K562 (cell line): Measurements from ENCODE around the gene RBM15. TPM values are rescaled to one million over a fixed set of nuclear protein-coding genes. Genes with fewer than 3 reads are reported as not detected.

Experiments
- ATAC-seq: fragments of 200-7000 bp; cut with Tn5 transposase; 3 replicates; pipeline ENCODE4 v1.9.1; 2020; ENCODE audit warnings: moderate library complexity
- Bru-seq: library from RNA; stranded (reverse); fragments of 400-500 nt; gene quantifications from one replicate; lab custom pipeline; 2021; lab: Mats Ljungman, UMichigan
- BruChase-seq, 2 experiments: library from RNA; stranded (reverse); fragments of 400-500 nt; gene quantifications; one replicate each; lab custom pipeline; 2021; lab: Mats Ljungman, UMichigan
- BruUV-seq: library from RNA; stranded (reverse); fragments of 400-500 nt; replicated peaks from 2 replicates; lab custom pipeline; 2021; lab: Mats Ljungman, UMichigan
- CTCF ChIA-PET: fragments of 300-600 bp; formaldehyde crosslinking; extraction: SDS; loops from one replicate; lab custom pipeline; 2021; ENCODE audit warnings: low intra/inter-chr PET ratio; lab: Yijun Ruan, JAX
- POLR2A ChIA-PET: fragments of 300-600, 350-650 bp; sonication (Branson Sonifier 250); formaldehyde crosslinking; extraction: SDS; loops from one replicate; lab custom pipeline; 2021; ENCODE audit warnings: antibody characterized with exemption, inconsistent platforms; lab: Yijun Ruan, JAX
- DNase-seq, 4 experiments: peaks; one replicate each; pipeline versions ENCODE4 v3.0.0 to v3.0.0-alpha.2; 2011 to 2018; ENCODE audit warnings: low spot score in 3 of 4, mixed read lengths in 3 of 4; ENCODE audit errors: extremely low read depth in 1 of 4
- FAIRE-seq: peaks from 2 replicates; lab custom pipeline; 2011; peaks lifted over from hg19 to GRCh38; lab: Jason Lieb, UNC
- H2AFZ ChIP-seq: 2 replicates; pipeline ENCODE4 v1.6.0; 2011; ENCODE audit warnings: low read depth, low read length, control low read depth, inconsistent platforms
- H3K27ac ChIP-seq: fragments of 200-600 bp; 3 replicates; pipeline ENCODE4 v1.8.0; 2011; ENCODE audit warnings: low read depth, mild to moderate bottlenecking, control low read depth, inconsistent platforms, low read length, moderate library complexity, mixed read lengths; ENCODE audit errors: extremely low read depth
- H3K27me3 ChIP-seq, 2 experiments: fragments of 300-600 bp in 1 of 2; 2 replicates in 1 of 2; 3 replicates in 1 of 2; pipeline versions ENCODE4 v1.6.0 to v1.8.0; 2011; ENCODE audit warnings: inconsistent platforms in 2 of 2, low read length in 2 of 2, mild to moderate bottlenecking in 1 of 2, mixed read lengths in 1 of 2, moderate library complexity in 1 of 2; ENCODE audit not compliant: control insufficient read depth in 2 of 2, insufficient read depth in 2 of 2
- H3K36me3 ChIP-seq: fragments of 300-600 bp; 3 replicates; pipeline ENCODE4 v1.8.0; 2011; ENCODE audit warnings: mild to moderate bottlenecking, low read length, inconsistent platforms; ENCODE audit not compliant: control insufficient read depth, insufficient read depth
- H3K4me1 ChIP-seq, 2 experiments: fragments of 200-600 bp in 1 of 2; replicated peaks in 1 of 2; 2 replicates in 1 of 2; 3 replicates in 1 of 2; pipeline versions ENCODE4 v1.5.1 to v1.8.0; 2011; ENCODE audit warnings: inconsistent platforms in 2 of 2, low read length in 2 of 2, mild to moderate bottlenecking in 1 of 2, mixed read lengths in 1 of 2, moderate library complexity in 1 of 2; ENCODE audit not compliant: control insufficient read depth in 2 of 2, insufficient read depth in 2 of 2
- H3K4me2 ChIP-seq: 2 replicates; pipeline ENCODE4 v1.6.1; 2011; ENCODE audit warnings: low read length, control low read depth, inconsistent platforms, mixed read lengths; ENCODE audit not compliant: insufficient read depth
- H3K4me3 ChIP-seq: fragments of 200-600 bp; sonication (generic), shearing (Covaris generic); 2 replicates; pipeline ENCODE4 v1.5.1; 2016; ENCODE audit warnings: control low read depth, inconsistent platforms
- H3K79me2 ChIP-seq: fragments of 200-600 bp; 3 replicates; pipeline ENCODE4 v1.8.0; 2011; ENCODE audit warnings: low read length, inconsistent platforms; ENCODE audit not compliant: control insufficient read depth, insufficient read depth
- H3K9ac ChIP-seq, 2 experiments: 2 replicates each; pipeline versions ENCODE4 v1.6.0 to v1.6.1; 2011; ENCODE audit warnings: low read depth in 2 of 2, low read length in 2 of 2, control low read depth in 1 of 2, inconsistent platforms in 1 of 2, mild to moderate bottlenecking in 1 of 2, mixed read lengths in 1 of 2; ENCODE audit not compliant: insufficient read depth in 1 of 2
- H3K9me1 ChIP-seq: one replicate; pipeline ENCODE4 v1.6.0; 2011; ENCODE audit warnings: inconsistent platforms, mild to moderate bottlenecking, low read length, moderate library complexity; ENCODE audit not compliant: control insufficient read depth, insufficient read depth
- H3K9me3 ChIP-seq: replicated peaks from 2 replicates; pipeline ENCODE4 v1.5.1; 2011; ENCODE audit warnings: low read depth, low read length, inconsistent platforms; ENCODE audit not compliant: control insufficient read depth, insufficient read depth
- H4K20me1 ChIP-seq: replicated peaks from 2 replicates; pipeline ENCODE4 v1.6.1; 2011; ENCODE audit warnings: low read length, inconsistent platforms, mixed read lengths; ENCODE audit not compliant: control insufficient read depth, insufficient read depth
- LEF1 ChIP-seq: fragments of 450-650 bp; IDR thresholded peaks from 2 replicates; pipeline ENCODE4 v1.6.1; 2016; ENCODE audit warnings: mild to moderate bottlenecking
- WGBS: fragments of 100-300 bp; shearing (Covaris generic); methylation state at CpG from one replicate; pipeline ENCODE4 v1.1.6; 2016; ENCODE audit warnings: low coverage, mixed read lengths; ENCODE audit not compliant: insufficient coverage; ENCODE audit errors: missing lambda C conversion rate; 5-methylcytosine and 5-hydroxymethylcytosine counted together
- in situ Hi-C: fragments of 300-500 bp; cut with MboI; formaldehyde crosslinking; loops from 4 replicates; pipeline ENCODE4 v1.15.0; 2018; ENCODE audit warnings: inconsistent platforms, mixed read lengths
- intact Hi-C: fragments of 100-400 bp; cut with micrococcal nuclease; formaldehyde crosslinking; loops from 2 replicates; pipeline ENCODE4 v1.14.2; 2022
- long read RNA-seq, 3 experiments: library from polyadenylated mRNA in 2 of 3; library from RNA in 1 of 3; unstranded in 2 of 3; stranded (forward) in 1 of 3; transcript quantifications; one replicate each; pipeline ENCODE4 v2.0.0, GENCODE V29; 2019 to 2022
- polyA minus RNA-seq, 3 experiments: library from RNA; depleted of rRNA, polyadenylated mRNA; stranded (reverse); fragments of >200 nt; gene quantifications; 2 replicates each; pipeline ENCODE4 v1.2.3, GENCODE V29; 2011
- polyA plus RNA-seq, 8 experiments: library from polyadenylated mRNA; depleted of rRNA in 4 of 8; stranded (reverse) in 5 of 8; unstranded in 3 of 8; fragments of >200 nt; fragmentation: Nextera tagmentation in 2 of 8; fragmentation: Illumina TruSeq in 1 of 8; extraction: Ambion mirVana in 2 of 8; extraction: Trizol in 1 of 8; gene quantifications; 2 replicates each; pipeline versions ENCODE4 v1.2.1 to v1.2.3, GENCODE V29; 2011 to 2014; ENCODE audit warnings: inconsistent platforms in 1 of 8, missing spikeins in 1 of 8
- total RNA-seq, 7 experiments: library from RNA; depleted of rRNA in 6 of 7; stranded (reverse); fragments of >200 nt in 6 of 7; fragmentation: Illumina TruSeq in 2 of 7; extraction: Trizol in 2 of 7; gene quantifications; 2 replicates each; pipeline versions ENCODE4 v1.2.1 to v1.2.3, GENCODE V29; 2011 to 2021; ENCODE audit warnings: low replicate concordance in 1 of 7
- TF ChIP-seq, protein P1 (sequence below), 2 experiments: fragments of 450-650 bp in 1 of 2; sonication (generic) in 1 of 2; formaldehyde crosslinking in 1 of 2; IDR thresholded peaks; 2 replicates each; pipeline versions ENCODE4 v1.7.1 to v1.9.0; 2016 to 2022; ENCODE audit warnings: inconsistent platforms in 1 of 2, mild to moderate bottlenecking in 1 of 2, missing genetic modification reagents in 1 of 2

The RBM15 gene, protein sequence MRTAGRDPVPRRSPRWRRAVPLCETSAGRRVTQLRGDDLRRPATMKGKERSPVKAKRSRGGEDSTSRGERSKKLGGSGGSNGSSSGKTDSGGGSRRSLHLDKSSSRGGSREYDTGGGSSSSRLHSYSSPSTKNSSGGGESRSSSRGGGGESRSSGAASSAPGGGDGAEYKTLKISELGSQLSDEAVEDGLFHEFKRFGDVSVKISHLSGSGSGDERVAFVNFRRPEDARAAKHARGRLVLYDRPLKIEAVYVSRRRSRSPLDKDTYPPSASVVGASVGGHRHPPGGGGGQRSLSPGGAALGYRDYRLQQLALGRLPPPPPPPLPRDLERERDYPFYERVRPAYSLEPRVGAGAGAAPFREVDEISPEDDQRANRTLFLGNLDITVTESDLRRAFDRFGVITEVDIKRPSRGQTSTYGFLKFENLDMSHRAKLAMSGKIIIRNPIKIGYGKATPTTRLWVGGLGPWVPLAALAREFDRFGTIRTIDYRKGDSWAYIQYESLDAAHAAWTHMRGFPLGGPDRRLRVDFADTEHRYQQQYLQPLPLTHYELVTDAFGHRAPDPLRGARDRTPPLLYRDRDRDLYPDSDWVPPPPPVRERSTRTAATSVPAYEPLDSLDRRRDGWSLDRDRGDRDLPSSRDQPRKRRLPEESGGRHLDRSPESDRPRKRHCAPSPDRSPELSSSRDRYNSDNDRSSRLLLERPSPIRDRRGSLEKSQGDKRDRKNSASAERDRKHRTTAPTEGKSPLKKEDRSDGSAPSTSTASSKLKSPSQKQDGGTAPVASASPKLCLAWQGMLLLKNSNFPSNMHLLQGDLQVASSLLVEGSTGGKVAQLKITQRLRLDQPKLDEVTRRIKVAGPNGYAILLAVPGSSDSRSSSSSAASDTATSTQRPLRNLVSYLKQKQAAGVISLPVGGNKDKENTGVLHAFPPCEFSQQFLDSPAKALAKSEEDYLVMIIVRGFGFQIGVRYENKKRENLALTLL
- 242 and 282 TPM in 2 replicates for total RNA-seq (2011; cell fraction: chromatin; rRNA removed; ENCODE audit: low replicate concordance)
- total RNA-seq (2011; cell fraction: nucleolus; rRNA removed): 217 and 228 TPM in 2 replicates
- total RNA-seq (2011; cell fraction: nucleoplasm; rRNA removed): 127 and 197 TPM in 2 replicates
- total RNA-seq (2014; rRNA removed) (63.4 and 67.7 TPM in 2 replicates), total RNA-seq (2014; rRNA removed; fragmentation: Illumina TruSeq; extraction: Trizol) (43.4 and 45.3 TPM in 2 replicates), total RNA-seq (2015; rRNA removed; fragmentation: Illumina TruSeq; extraction: Trizol) (57.6 and 58.3 TPM in 2 replicates), total RNA-seq (2021) (53.4 and 56.1 TPM in 2 replicates), polyA plus RNA-seq (2011; rRNA removed) (28.2 and 32.1 TPM in 2 replicates), polyA plus RNA-seq (2014; fragmentation: Illumina TruSeq; extraction: Trizol) (16.9 and 17.1 TPM in 2 replicates), polyA plus RNA-seq (2014; fragmentation: Nextera tagmentation; extraction: Ambion mirVana) (1 to 10 TPM; 2.4 to 4.7 TPM), polyA plus RNA-seq (2014; rRNA removed) (25.2 and 29.1 TPM in 2 replicates), polyA minus RNA-seq (2011; rRNA and poly(A)+ RNA removed) (164 and 169 TPM in 2 replicates), Bru-seq, nascent RNA (percentile 98 among the genes with signal in this experiment), BruChase-seq, experiment 1, labeled RNA remaining after a 2-hour chase (percentile 100 among the genes with signal in this experiment), BruChase-seq, experiment 2, labeled RNA remaining after a 6-hour chase (percentile 100 among the genes with signal in this experiment)
- polyA plus RNA-seq (2011; cell fraction: cytosol; rRNA removed): 25.2 and 25.5 TPM in 2 replicates
- 67.3 and 94.0 TPM in 2 replicates for polyA plus RNA-seq (2011; cell fraction: nucleus; rRNA removed)
- polyA plus RNA-seq (2012): 11.9 and 12.9 TPM in 2 replicates
- 57.9 and 59.4 TPM in 2 replicates for polyA minus RNA-seq (2011; cell fraction: cytosol; rRNA and poly(A)+ RNA removed)
- 287 and 388 TPM in 2 replicates for polyA minus RNA-seq (2011; cell fraction: nucleus; rRNA and poly(A)+ RNA removed)
- long read RNA-seq, experiment 1, full-length matches to known transcripts: 96 of 115 reads
- long read RNA-seq, experiment 1, partial matches to known transcripts: 1 of 115 reads
- long read RNA-seq, experiment 1, other reads (novel, unspliced or antisense): 18 of 115 reads
- long read RNA-seq, experiment 2, full-length matches to known transcripts: 5 of 18 reads
- long read RNA-seq, experiment 2, partial matches to known transcripts: 0 of 18 reads
- long read RNA-seq, experiment 2, other reads (novel, unspliced or antisense): 13 of 18 reads
- long read RNA-seq, experiment 3, partial matches to known transcripts: 0 of 1 reads
- long read RNA-seq, experiment 3, other reads (novel, unspliced or antisense): 0 of 1 reads

DNA sequence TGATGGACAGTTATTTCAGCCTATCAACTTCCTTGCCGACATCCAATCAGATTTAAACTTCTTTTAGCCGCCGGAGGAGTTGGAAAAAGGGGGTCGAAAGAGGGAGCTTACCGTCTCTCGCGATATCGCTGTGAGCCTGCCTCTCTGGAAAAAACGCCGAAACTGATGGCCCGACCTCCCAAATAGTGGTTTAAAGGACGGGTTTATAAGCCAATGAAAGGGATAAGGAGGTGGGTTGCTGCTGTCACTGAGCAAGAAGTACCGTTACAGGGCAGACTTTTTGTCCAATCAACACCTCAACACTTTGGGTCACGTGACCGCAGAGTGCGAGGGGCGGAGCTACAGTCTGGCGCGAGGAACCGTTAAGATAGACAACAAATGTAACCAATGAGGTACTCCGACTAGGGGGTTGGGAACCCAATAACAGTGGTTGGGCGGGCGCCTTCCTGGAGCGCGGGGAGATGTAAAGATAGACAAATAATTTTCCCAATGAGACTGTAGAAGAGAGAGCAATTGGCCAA, at the start of gene RBM15:
Gene RBM15, plus strand, starts transcription at position 492 of the 521 bp plus-strand sequence. Its CDS starts 29 bp downstream, at position 521.
- Histone ChIP-seq H2AFZ (peak within 1 kb of the TSS; percentile 94), H4K20me1 (peaks cover 45% of the 10 kb centered on the region), H3K9me1 (peaks cover 4% of the 10 kb centered on the region), H3K9me3 (no peaks in the 10 kb centered on the region), H3K27me3 (no peaks in the 10 kb centered on the region), H3K79me2 (peaks cover 67% of the 10 kb centered on the region), H3K4me3 (peak within 1 kb of the TSS; percentile 82), H3K27ac (peak within 1 kb of the TSS; percentile 94), H3K4me1 (peaks cover 38 to 45% of the 10 kb centered on the region in 2 experiments), H3K36me3 (peaks cover 40% of the 10 kb centered on the region), H3K9ac (peak within 1 kb of the TSS; percentile 99 to 100), H3K4me2 (peak within 1 kb of the TSS; percentile 87)
- WGBS: under 1% methylated on average over 25 of the region's 25 CpGs
- intact Hi-C loops: loop anchor here (1.0 to 10.0 kb wide), 4 partner anchors 68 to 626 kb away; partner anchors contain the start of genes LAMTOR5, LRIF1 and STRIP1
- peak; percentile 100 for FAIRE-seq
- peak; percentile 93 to 100 (median 98) for DNase-seq
- no TSS peak for BruUV-seq
- in situ Hi-C loops: no loop called here
- peak; percentile 84 for ATAC-seq
- ChIA-PET CTCF (interaction anchor here (0.6 kb wide), 1 partner anchor 60 kb away, joined by 6 read pairs; no protein-coding TSS in a partner anchor), POLR2A (interaction anchor here (0.5 to 4.0 kb wide), 46 partner anchors 11 to 949 kb away, joined by 3 to 74 read pairs (median 4); partner anchors contain the start of gene STRIP1)
- TF ChIP-seq, protein P1, sequence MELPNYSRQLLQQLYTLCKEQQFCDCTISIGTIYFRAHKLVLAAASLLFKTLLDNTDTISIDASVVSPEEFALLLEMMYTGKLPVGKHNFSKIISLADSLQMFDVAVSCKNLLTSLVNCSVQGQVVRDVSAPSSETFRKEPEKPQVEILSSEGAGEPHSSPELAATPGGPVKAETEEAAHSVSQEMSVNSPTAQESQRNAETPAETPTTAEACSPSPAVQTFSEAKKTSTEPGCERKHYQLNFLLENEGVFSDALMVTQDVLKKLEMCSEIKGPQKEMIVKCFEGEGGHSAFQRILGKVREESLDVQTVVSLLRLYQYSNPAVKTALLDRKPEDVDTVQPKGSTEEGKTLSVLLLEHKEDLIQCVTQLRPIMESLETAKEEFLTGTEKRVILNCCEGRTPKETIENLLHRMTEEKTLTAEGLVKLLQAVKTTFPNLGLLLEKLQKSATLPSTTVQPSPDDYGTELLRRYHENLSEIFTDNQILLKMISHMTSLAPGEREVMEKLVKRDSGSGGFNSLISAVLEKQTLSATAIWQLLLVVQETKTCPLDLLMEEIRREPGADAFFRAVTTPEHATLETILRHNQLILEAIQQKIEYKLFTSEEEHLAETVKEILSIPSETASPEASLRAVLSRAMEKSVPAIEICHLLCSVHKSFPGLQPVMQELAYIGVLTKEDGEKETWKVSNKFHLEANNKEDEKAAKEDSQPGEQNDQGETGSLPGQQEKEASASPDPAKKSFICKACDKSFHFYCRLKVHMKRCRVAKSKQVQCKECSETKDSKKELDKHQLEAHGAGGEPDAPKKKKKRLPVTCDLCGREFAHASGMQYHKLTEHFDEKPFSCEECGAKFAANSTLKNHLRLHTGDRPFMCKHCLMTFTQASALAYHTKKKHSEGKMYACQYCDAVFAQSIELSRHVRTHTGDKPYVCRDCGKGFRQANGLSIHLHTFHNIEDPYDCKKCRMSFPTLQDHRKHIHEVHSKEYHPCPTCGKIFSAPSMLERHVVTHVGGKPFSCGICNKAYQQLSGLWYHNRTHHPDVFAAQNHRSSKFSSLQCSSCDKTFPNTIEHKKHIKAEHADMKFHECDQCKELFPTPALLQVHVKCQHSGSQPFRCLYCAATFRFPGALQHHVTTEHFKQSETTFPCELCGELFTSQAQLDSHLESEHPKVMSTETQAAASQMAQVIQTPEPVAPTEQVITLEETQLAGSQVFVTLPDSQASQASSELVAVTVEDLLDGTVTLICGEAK (IDR thresholded peaks at IDR 0.05): peak; percentile 69
- TF ChIP-seq, protein P1 (CRISPR knock-in tag; IDR thresholded peaks at IDR 0.05): no peak
- peak; percentile 45; the same call in 1 of the 2 replicates for TF ChIP-seq LEF1
